ENCODE results near the gene BAHD1.
A peak's percentile ranks its signal among the peaks of the same experiment; 100 is the strongest.

Gene BAHD1

DNA sequence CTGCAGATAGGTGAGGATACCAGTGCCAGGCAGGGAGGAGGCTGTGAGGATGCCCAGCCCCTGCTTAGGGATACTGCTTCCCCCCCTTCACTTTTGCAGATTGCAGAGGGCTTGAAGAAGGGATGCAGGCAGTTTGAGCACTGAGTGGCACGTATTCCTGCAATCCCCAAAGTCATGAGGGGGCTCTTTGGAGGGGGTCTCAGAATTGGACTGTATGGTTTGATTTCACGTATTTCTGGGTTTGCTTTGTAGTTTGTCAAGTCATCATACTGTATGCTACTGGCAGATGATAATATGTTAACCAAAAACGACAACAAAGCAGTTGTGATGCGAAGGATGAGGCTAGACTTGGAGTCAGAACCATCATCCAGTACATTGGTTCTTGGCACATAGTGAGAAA lies 58.1 kb downstream of the BAHD1 start:
- no peak for DNase-seq (ENCODE audit: low spot score)

DNA sequence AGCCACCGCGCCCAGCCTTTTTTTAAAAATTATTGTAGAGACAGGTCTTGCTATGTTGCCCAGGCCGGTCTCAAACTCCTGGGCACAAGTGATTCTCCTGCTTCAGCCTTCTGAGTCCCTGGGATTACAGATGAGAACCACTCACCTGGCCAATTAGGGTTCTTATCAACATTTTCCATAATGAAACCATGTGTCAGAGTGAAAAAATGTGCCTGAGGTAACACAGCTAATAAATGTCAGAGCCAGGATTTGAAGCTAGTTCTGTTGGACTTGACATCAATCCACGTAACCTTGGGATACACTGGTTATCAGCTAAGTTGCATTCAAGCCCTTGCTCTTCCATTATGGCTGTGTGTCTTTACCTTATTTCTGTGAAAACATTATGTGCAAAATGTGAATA lies 59.2 kb downstream of the BAHD1 start:
- DNase-seq (ENCODE audit: low spot score) = no peak

- no peak for DNase-seq (ENCODE audit: low spot score)
Observed at GRCh38 chr15:40500568-40501330, 60.0 kb downstream of the BAHD1 start.

DNA sequence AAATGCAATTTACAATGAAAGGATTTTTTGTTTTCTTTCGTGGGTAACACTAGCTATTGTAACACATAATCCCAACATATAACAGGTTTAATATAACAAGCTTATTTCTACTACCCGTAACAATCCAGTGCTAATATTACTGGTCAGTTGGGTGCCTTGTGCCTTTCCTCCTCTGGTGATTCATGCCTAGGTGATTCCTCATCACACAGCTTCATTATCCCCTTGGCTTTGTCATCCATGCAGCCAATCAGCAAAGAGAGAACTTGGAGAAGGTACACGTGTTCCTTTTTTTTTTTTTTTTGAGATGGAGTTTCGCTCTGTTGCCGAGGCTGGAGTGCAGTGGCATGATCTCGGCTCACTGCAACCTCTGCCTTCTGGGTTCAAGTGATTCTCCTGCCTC lies 60.7 kb downstream of the BAHD1 start:
- DNase-seq (ENCODE audit: low spot score) = no peak

DNA sequence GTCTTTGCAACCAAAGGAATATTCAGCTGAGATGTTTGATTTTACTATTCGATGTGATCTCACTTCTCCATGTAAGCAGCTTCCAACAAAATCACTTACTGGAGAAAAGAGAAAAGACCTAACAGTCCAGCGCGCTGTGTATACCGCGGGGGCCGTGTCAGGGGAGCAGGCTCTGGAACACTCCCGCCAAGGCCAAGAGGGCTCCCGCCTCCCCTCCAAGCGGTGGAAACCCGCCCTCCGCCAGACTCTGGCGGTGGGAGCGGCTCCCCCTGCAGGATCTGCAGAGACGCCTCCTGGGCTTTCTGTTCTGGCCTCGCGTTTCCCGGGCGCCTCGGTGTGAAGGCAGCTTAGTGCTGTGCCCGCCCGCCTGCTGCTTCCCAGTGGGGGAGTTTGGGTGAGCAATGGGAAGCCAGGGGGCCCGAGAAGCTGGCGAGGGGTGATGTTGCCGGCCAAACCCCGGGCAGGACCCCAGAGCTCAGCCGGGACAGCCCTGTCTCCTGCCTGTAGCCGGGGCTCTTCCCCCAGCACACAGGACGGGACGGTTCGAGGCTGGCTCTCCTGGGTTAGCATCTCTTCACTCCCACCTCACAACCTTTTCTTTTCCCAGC lies 66.3 kb downstream of the BAHD1 start:
- peak; percentile 71 for DNase-seq (ENCODE audit: low spot score)

GRCh38 chr15:40508216-40508615 lies 67.5 kb downstream of the BAHD1 start:
- DNase-seq (ENCODE audit: low spot score) = no peak

DNA sequence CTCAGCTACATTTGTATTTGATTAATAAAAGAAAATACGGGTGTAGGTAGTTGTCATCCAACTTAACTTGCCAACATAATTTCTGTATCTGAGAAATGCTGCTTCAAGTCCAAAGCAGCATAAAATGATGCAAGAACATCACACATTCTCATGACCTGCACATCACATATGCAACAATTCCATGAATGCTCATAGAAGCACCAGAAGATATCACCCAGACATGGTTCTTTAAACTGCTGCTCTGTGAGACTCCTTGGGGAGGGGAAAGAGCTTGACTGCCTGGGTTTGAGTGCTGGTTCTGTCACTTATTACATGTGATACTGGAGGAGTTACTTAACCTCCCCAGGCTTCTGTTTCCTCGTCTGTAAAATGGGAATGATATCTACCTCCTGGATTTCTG lies 69.4 kb downstream of the BAHD1 start:
- DNase-seq (ENCODE audit: low spot score) = no peak

DNA sequence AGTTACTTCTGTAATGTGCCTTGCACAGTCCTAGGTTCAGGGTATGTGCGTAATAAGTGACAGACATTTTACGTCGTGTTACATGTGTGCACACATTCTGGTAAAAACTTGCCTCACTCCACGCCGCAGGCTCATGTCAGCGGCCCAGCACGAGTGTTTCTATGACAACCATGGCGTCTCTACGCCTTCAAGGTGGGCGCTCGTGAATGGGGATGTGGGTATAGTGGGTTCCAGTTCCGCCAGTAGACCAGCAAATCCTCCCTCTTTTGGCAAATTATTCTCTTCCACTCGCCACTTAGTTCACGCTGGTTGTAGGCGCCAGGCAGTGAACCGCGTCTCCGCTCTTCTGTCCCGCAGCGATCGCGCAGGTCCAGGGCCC lies 70.3 kb downstream of the BAHD1 start:
- no peak for DNase-seq (ENCODE audit: low spot score)

- DNase-seq (ENCODE audit: low spot score) = peak; percentile 34
Observed at GRCh38 chr15:40511472-40512133, 70.8 kb downstream of the BAHD1 start.

- DNase-seq (ENCODE audit: low spot score) = no peak
Observed at GRCh38 chr15:40512440-40512839, 71.7 kb downstream of the BAHD1 start.

- DNase-seq (ENCODE audit: low spot score) = no peak
Observed at GRCh38 chr15:40513609-40514008, 72.9 kb downstream of the BAHD1 start.

GRCh38 chr15:40516322-40516721 lies 75.6 kb downstream of the BAHD1 start:
- DNase-seq (ENCODE audit: low spot score) = no peak

Data from putamen (tissue), 1 donor.